8988T (cell line): ENCODE measurements around the gene RNF26.
A peak's percentile ranks its signal among the peaks of the same experiment; 100 is the strongest.

Source experiments
- DNase-seq: peaks from one replicate; pipeline ENCODE4 v3.0.0; 2011

RNF26 gene

DNA sequence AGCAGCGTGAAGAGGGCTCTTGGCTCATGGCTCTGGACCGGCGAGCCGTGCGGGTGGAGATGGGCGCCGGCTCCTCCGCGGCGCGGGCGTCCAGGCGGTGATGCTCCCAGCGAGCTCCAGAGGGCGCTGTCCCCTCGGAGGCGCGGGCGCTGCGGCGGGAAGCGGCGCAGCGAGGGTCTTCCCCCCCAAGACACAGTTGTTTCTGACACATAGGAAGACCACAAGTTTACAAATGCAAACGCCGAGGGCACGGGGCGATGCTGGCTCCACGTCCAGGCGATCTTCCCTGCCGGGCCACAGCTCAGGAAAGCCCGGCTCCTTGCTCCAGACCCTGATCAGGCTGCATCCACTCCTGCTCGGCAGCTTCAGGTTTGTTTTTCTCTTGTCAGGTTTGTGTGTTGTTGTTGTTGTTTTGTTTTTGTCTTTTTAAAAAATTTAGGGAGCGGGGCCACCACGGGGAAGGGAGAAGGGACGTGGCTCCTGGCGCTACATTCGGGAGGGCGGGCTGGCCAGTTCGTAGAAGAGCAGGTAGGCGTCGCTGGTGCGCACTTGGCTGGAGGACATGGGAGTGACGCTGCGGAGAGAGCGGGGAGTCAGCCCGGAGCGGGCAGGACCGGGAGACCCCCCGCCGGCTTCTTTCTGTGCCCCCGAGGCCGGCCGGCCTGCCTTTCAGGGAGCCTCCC lies 22.2 kb downstream of the RNF26 start:
- no peak for DNase-seq

DNA sequence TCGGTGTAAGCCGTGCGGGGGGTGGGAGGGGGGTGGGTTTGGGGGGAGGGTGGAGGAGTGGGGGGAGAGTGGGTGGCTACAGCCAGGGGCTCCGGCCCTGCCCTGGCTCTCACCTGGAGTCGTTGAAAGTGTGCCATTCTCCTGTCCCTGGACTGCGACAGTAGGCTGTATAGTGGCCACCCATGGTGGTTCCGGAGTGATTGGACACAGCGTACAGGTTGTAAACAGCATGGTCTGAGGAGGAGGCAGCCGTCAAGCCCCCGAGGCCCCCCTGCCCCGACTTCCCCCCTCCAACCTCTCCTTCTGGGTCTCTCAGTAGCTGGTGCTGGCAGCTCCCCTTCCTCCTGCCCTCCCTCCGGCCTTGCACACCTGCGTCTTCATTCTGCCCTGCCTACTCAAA lies 22.7 kb downstream of the RNF26 start:
- no peak for DNase-seq

DNA sequence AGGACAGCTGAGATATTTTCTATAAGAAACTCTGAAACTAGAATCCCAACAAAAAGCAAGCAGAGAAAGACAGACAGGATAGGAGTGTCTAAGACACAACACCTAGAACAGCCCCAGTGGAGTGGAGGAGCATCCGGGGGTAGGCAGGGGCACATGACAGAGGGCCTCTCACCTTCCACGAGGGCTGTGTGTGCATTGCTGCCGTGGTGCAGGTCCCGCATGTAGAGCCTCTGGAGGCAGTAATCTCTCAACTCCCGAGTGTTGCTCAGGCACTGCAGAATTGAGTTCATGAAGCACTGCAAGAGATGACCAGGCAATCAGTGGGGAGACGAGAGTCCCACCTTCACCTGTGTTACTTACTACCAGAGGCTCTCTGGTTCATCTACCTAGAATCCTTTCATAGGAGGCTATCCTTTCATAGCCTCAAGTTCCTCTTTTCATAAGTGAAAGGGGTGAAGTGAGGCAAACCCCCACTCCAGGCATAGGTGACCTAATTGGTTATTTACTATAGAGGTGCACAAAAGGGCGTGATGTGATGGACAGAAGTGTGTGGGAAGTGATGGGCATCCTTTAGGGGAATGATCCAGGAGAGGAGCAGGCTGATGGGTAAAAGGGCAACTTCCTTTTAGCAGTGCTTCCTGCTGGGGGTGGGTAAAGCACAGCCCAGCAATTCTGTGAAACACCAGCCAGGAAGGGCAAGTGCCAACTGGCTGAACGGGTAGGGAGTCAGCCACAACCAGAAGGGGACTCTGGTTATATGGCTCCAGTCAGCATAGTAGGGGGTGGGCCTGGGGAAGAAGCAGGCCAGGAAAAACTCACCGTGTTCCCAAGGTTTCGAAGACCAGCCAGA lies 25.3 kb downstream of the RNF26 start:
- DNase-seq: no peak

DNA sequence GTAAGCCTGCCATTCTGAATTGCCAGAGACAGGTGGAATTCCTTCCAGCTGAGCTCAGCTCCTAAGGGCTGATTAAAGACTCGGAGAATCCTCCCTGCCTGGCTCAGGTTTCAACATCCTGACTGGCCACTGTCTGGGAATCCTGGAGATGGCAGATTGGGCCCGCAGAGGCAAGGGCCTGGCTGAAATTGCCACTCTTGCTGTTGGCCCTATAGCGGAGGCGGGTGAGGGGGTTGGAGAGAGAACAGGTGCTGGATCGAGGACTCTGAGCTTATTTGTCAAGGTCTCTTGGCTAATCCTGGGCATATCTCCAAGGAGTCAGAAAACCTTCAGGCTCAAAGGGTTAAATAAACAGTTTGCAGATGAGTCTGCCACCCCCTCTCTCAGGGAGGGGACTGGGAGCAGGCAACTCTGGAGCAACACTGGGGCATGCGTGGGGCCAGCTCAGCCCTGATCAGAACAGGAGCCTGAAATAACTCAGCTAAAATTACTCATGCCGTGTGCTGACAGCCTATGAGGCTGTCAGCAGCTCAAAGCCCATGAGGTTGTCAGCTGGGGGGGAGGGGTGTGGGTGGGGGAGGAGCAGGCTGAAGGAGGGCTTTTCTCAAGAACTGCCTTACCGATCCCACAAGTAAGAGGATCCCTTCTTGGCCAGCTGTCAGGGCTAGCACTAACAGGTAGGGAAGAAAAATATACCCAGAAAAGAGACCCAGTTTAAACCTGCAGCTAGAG lies 26.9 kb downstream of the RNF26 start:
- DNase-seq: peak; percentile 92

GRCh38 chr11:119361941-119362725 lies 27.8 kb downstream of the RNF26 start:
- no peak for DNase-seq

DNA sequence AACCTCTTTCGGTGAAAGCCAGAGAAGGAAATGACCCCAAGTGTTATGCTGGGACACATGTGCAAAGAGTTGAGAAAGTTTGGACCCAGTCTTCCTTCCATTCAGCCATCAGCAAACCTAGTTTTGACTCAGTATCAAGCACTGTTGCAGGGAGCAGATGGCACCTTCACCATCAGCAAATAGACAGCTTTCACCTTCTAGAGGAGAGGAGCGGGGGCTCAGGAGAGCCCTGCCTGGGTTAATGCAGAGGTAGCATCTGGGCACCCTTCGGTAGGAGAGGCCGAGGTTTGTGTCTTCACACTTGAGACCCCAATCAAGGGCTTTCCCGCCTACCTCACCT lies 28.4 kb downstream of the RNF26 start:
- no peak for DNase-seq

DNA sequence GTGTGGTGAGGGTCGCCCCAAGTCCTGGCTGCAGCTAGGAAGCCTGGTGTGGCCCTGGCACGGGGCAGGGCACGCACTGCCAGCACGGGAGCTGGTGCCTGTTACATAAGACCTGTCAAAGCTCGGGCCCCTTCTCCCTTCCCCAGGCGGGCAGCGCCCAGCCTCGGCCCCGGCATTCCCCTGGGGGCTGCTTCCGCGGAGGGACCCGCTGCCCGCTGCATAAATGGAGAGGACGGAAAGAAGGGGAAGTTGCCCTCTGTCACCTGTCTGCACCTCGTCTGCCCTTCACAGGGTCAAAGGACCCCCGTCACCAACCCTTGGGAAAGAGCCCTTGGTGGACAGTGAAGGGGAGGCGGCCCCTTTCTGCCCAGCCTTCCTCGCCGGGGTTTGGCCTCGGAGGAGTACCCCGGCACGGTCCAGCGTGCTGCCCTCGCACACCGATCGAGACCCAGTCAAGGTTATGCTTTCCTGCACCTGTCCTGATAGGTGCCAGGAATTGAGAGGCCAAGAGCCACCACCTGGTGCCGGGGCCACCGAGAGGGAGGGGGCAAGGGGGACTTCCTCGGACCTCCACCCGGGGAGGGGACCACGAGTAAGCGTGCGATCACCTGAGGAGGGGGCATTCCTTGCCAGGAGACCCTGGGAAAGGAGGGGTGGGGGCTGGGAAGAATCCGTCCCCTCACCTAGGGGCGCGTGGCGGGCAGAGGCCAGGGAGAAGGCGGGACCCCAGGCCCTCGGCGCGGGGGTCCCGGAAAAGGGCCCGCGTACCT lies 28.9 kb downstream of the RNF26 start:
- DNase-seq: no peak

GRCh38 chr11:119363851-119364590 lies 29.7 kb downstream of the RNF26 start:
- peak; percentile 74 for DNase-seq

GRCh38 chr11:119365071-119365591 lies 30.8 kb downstream of the RNF26 start:
- DNase-seq: no peak

DNA sequence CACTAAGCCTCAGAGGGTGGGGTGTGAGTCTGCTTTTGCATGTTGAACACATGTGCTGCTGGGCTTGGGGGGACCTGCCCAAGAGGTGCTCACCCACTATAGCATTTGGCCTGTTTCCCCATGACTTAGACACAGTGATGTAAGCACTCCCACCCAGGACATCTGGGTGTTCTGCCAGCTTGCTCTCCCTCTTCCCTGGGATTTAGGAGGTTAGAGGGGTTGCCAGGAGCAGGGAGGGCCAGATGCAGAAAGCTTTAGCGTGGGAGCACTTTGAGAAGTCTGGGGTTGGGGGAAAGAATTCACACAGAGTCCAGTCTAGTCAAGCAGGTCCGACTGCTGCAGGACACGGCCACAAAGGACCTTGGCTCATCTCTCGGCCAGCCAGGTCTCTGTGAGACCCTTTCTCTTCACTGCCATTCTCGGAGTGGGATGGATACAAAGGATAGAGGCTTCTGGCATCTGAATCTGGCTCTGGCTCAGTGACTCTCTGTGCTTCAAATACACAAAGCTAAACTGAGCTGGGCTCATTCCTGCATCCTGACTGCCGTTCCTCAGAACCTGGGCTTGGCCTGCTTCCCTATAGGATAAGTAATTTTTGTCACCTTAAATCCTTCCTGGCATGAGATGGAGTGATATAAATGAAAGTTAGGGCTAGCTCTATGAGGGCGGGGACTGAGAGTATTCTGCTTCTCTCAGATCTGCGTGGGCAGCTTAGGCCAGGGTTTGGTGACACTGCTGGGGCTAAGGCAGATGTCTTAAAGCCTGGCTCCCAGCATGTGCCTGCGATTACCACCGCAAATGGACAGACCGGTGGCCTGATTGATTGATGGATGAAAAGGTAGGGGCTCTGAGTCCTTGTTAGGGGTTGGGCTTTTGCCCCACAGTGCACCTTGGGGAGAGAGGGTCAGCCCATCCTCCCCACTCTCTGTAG lies 32.6 kb downstream of the RNF26 start:
- no peak for DNase-seq

DNA sequence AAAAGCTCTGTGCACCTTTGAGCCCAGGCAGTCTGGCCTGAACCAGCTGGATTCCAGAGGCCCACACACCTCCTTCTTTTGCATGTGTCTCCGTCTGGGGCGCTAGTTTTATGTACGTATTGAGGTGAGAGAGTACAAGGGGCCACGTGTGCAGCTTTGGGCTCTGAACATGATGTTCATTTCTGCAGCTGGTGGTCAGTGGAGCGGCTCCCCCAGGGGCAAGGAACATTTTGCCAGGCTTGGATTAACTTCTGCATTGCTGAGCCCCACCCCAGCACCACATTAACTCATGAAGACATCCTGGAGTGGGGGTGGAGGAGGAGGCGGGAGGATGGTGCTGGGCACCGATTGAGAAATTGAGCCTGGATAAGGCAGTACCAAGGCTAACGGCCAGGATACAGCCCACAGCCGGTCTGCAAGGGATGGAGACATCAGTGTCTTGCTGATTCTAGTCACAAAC lies 33.4 kb downstream of the RNF26 start:
- no peak for DNase-seq

- no peak for DNase-seq
Measured at GRCh38 chr11:119368121-119369034, 34.1 kb downstream of the RNF26 start.

- no peak for DNase-seq
Measured at GRCh38 chr11:119369132-119369925, 35.0 kb downstream of the RNF26 start.

DNA sequence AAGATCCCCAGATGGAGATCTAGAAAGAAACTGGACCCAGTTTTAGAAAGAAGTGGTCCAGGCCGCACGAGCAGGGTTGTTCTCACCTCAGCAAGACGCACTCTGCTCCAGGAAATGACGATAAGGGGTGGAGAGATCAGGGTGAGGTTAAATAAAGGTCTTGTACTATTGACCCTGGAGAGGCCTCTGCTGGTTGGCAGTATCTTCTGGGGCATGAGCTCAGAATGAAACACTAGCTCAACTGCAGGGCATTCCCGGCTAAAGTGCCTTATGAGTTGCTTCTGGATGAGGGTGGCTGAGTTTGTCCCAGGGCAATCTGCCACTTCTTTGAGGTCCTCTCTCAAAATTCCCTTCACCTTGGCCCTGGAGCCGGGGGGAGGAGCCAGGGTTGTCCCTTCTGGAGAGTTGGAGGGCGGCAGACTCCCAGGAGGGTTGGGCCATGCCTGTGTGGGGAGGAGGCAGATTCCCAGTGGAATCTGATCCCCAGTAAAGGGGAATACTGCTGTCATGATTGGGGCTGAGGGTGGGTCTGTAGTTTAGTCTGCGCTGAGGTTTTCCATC lies 36.2 kb downstream of the RNF26 start:
- no peak for DNase-seq

DNA sequence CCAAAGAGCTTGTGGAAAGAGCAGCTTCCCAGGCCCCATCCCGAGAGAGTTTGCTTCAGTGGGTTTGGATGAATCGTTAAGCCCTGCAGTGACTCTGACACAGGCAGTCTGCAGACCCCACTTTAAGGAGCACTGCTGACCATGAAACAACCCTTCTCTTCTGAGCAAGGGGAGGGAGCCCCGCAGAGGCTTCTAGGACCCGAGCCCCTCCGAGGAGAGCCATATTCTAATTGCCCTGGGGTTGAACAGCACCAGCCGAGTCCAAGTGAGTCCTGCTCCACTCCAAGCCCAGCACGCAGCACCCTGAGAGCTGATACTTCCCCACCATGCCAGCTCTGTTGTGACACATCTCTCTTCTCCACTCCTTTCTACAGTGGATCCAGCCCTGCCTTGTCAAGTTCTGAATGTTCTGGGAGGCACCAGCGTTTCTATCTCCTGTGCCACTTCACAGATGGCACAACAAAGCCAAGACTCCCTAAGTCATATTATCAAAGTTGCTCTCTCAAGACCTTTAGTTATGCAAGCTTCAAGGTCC lies 36.8 kb downstream of the RNF26 start:
- no peak for DNase-seq

DNA sequence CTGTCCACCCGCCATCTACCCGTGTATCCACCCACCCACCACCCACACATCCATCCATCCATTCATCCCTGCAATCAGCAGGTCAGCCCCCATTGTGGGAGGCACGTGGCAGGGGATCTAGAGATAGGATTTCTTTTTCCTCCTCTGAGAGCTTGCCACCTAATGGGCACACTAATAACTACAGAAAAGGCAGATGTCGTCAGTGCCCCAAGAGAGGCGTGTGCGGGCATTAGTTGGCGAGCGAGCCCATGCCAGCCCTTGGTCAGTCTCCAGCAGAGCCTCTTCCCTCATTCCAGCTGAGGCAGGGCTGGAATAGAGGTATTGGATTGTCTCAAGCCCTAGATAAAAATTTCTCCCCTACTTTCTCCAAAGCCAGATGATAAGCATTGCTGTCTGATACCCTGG lies 37.5 kb downstream of the RNF26 start:
- DNase-seq: peak; percentile 79
